ENCODE data around the gene ZDHHC14. TPM values are rescaled to one million over a fixed set of nuclear protein-coding genes. Genes with fewer than 3 reads are reported as not detected.
A peak's percentile ranks its signal among the peaks of the same experiment; 100 is the strongest.

The ZDHHC14 gene
- total and polyA plus RNA-seq, 12 donors, result 7.7 to 31.2 (median 15.2) TPM

GRCh38 chr6:157675831-157676230 is 294.8 kb downstream of the ZDHHC14 start:
- no peak for TF ChIP-seq CTCF (IDR thresholded peaks at IDR 0.05)
- Histone ChIP-seq H3K4me3 (no peak overlapping the region), H3K27ac (no peak overlapping the region), H3K4me1 (peaks cover 0 to 5% (median 2%) of the 10 kb centered on the region in 9 donors), H3K36me3 (peaks cover 0 to 25% (median 5%) of the 10 kb centered on the region in 9 donors), H3K9me3 (no peaks in the 10 kb centered on the region), H3K27me3 (no peaks in the 10 kb centered on the region)
- ATAC-seq, result no peak
- 82 to 88% methylated on average over 7 of the region's 7 CpGs for WGBS, 2 donors
- DNase-seq, result no peak
- intact Hi-C loops (cut with DNase I), result loop anchor here in 1 of 10 donors (10.0 kb wide), 1 partner anchor 361 kb away; no protein-coding TSS in a partner anchor

- DNase-seq (no peak), ATAC-seq (no peak)
- TF ChIP-seq CTCF (IDR thresholded peaks at IDR 0.05), result no peak
- peaks cover 0 to under 1% (median 0%) of the 10 kb centered on the region in 9 donors for H3K4me1 ChIP-seq
- no peaks in the 10 kb centered on the region for H3K9me3 ChIP-seq
- WGBS, 2 donors, result 83 to 92% methylated on average over 7 of the region's 7 CpGs
- intact Hi-C loops (cut with DNase I), result loop anchor here in 1 of 10 donors (10.0 kb wide), 1 partner anchor 361 kb away; no protein-coding TSS in a partner anchor
- H3K27me3 ChIP-seq, result no peaks in the 10 kb centered on the region
- no peak overlapping the region for H3K27ac ChIP-seq
- no peak overlapping the region for H3K4me3 ChIP-seq
- peaks cover 0 to 25% (median 5%) of the 10 kb centered on the region in 9 donors for H3K36me3 ChIP-seq
Observed at GRCh38 chr6:157676241-157676640, 295.3 kb downstream of the ZDHHC14 start.

GRCh38 chr6:157677235-157677634 is 296.2 kb downstream of the ZDHHC14 start:
- intact Hi-C loops (cut with DNase I), result loop anchor here in 1 of 10 donors (10.0 kb wide), 1 partner anchor 362 kb away; no protein-coding TSS in a partner anchor
- no peak for DNase-seq
- no peak overlapping the region for H3K4me3 ChIP-seq
- no peaks in the 10 kb centered on the region for H3K9me3 ChIP-seq
- 95 to 96% methylated on average over 4 of the region's 4 CpGs for WGBS, 2 donors
- H3K36me3 ChIP-seq, result peaks cover 0 to 25% (median 5%) of the 10 kb centered on the region in 9 donors
- no peaks in the 10 kb centered on the region for H3K27me3 ChIP-seq
- no peaks in the 10 kb centered on the region for H3K4me1 ChIP-seq
- no peak overlapping the region for H3K27ac ChIP-seq
- TF ChIP-seq CTCF (IDR thresholded peaks at IDR 0.05), result no peak
- no peak for ATAC-seq

- TF ChIP-seq CTCF (IDR thresholded peaks at IDR 0.05), result no peak
- DNase-seq (no peak), ATAC-seq (peak in 1 of 8 donors; percentile 13)
- H3K27ac ChIP-seq, result no peak overlapping the region
- no peak overlapping the region for H3K4me3 ChIP-seq
- intact Hi-C loops (cut with DNase I), result loop anchor here in 1 of 10 donors (10.0 kb wide), 1 partner anchor 365 kb away; no protein-coding TSS in a partner anchor
- H3K4me1 ChIP-seq, result peaks cover 0 to 6% (median 0%) of the 10 kb centered on the region in 9 donors
- no peaks in the 10 kb centered on the region for H3K27me3 ChIP-seq
- WGBS, 2 donors, result 92 to 93% methylated on average over 8 of the region's 8 CpGs
- H3K36me3 ChIP-seq, result peaks cover 0 to 2% (median 0%) of the 10 kb centered on the region in 9 donors
- no peaks in the 10 kb centered on the region for H3K9me3 ChIP-seq
Observed at GRCh38 chr6:157679605-157680580, 298.9 kb downstream of the ZDHHC14 start.

Data from heart right ventricle (tissue), 16 donors.